ENCODE measurements around the gene TSPAN11. TPM values are rescaled to one million over a fixed set of nuclear protein-coding genes. Genes with fewer than 3 reads are reported as not detected.

TSPAN11 gene
- total and polyA plus RNA-seq, 2 donors (not counting 3 experiments of a cell fraction or from before 2014, with no cell fraction given): 2.1 to 3.9 TPM

Other genes starting within 250 kb of the TSPAN11 start
- gene IPO8, start 230.9 kb upstream of the TSPAN11 start, total RNA-seq: 44.7 and 52.5 TPM in 2 replicates
- gene IPO8, start 230.9 kb upstream of the TSPAN11 start, polyA plus RNA-seq: 5.1 and 7.2 TPM in 2 replicates
- 25.0 and 29.9 TPM in 2 replicates for gene CAPRIN2, start 171.8 kb upstream of the TSPAN11 start, total RNA-seq
- gene CAPRIN2, start 171.8 kb upstream of the TSPAN11 start, polyA plus RNA-seq: 11.3 and 13.5 TPM in 2 replicates
- 71.4 and 78.3 TPM in 2 replicates for gene DDX11, start 147.1 kb downstream of the TSPAN11 start, total RNA-seq
- 19.4 and 20.8 TPM in 2 replicates for gene DDX11, start 147.1 kb downstream of the TSPAN11 start, polyA plus RNA-seq